ENCODE results near the gene WDHD1.

DNA sequence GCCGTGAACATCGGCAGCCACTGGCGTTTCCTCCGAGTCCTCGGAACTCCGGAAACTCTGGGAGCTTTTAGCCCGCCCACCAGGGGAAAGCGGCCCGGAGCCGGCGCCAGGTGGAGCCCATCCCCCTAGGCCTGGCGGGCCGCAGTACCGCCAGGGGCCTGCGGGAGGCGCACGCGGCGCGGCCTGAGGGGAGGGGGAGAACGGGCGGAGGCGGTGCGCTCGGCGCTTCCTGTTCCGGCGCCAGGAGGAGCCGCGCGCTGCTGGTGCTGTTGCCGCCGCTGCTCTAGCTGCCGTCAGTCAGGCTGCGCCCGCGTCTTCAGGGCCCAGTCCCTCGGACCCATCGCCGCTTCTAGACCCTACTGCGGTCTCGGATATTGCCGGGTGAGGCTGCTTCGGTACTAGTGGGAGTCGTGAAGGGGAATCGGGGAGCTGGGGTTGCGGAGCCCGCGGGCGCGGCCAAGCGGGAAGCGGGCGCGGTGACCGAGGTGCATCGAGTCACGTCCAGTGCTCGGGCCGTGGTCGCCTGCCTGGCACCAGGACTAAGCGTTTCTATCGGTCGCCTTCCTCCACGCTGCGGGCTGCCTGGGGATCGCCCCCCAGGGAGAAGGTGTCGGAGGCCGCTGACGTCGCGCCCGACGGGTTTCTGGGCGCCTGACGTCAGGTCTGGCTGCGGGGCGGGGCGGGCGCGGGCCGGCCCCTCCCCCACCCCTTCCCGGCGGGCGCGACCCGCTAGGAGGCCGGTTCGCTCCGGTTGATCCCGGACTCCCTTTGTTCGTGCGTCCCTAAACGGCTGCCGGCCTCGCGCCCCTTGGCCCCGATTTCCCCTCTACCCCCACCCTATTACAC is 24.7 kb upstream of the WDHD1 start, which contains the start of gene MAPK1IP1L:
- TF ChIP-seq, protein P1, sequence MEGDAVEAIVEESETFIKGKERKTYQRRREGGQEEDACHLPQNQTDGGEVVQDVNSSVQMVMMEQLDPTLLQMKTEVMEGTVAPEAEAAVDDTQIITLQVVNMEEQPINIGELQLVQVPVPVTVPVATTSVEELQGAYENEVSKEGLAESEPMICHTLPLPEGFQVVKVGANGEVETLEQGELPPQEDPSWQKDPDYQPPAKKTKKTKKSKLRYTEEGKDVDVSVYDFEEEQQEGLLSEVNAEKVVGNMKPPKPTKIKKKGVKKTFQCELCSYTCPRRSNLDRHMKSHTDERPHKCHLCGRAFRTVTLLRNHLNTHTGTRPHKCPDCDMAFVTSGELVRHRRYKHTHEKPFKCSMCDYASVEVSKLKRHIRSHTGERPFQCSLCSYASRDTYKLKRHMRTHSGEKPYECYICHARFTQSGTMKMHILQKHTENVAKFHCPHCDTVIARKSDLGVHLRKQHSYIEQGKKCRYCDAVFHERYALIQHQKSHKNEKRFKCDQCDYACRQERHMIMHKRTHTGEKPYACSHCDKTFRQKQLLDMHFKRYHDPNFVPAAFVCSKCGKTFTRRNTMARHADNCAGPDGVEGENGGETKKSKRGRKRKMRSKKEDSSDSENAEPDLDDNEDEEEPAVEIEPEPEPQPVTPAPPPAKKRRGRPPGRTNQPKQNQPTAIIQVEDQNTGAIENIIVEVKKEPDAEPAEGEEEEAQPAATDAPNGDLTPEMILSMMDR (IDR thresholded peaks at IDR 0.05; ENCODE audit: insufficient read depth, low read length, poor library complexity, severe bottlenecking) = peak; percentile 95
- TF ChIP-seq EZH2phosphoT487 (conservative IDR thresholded peaks at IDR 0.05; ENCODE audit: low read length) = no peak

Data from SU-DHL-6 (cell line).